HepG2 (cell line): Measurements from ENCODE around the gene TPM1. TPM values are rescaled to one million over a fixed set of nuclear protein-coding genes. Genes with fewer than 3 reads are reported as not detected.

Experiments
- BRD4 ChIP-seq: sonication (generic); formaldehyde crosslinking; IDR thresholded peaks from 2 replicates; pipeline ENCODE4 v1.4.0; 2020; ENCODE audit warnings: missing genetic modification reagents
- CBX1 ChIP-seq: IDR thresholded peaks from one replicate; pipeline ENCODE4 v1.6.1; 2016; ENCODE audit warnings: antibody characterized with exemption, low read depth
- CCAR2 ChIP-seq: fragments of 200-400 bp; formaldehyde crosslinking; optimal IDR thresholded peaks from 2 replicates; pipeline ENCODE3; 2018; ENCODE audit warnings: low read depth, mild to moderate bottlenecking, low read length, moderate library complexity
- CTCF ChIP-seq: sonication (generic); formaldehyde crosslinking; IDR thresholded peaks from 2 replicates; pipeline ENCODE4 v1.5.0; 2020; ENCODE audit warnings: mild to moderate bottlenecking, missing genetic modification reagents, moderate library complexity
- DMAP1 ChIP-seq: IDR thresholded peaks from 2 replicates; pipeline ENCODE4 v1.6.1; 2016
- ELF4 ChIP-seq: sonication (generic); formaldehyde crosslinking; IDR thresholded peaks from 2 replicates; pipeline ENCODE4 v1.5.0; 2020; ENCODE audit warnings: missing genetic modification reagents, mild to moderate bottlenecking, moderate library complexity, borderline replicate concordance
- ERF ChIP-seq: IDR thresholded peaks from 2 replicates; pipeline ENCODE4 v1.6.1; 2018; ENCODE audit warnings: missing biosample characterization, missing genetic modification reagents
- GATAD2A ChIP-seq: IDR thresholded peaks from 2 replicates; pipeline ENCODE4 v1.6.1; 2016
- HNRNPH1 ChIP-seq: fragments of 200-400 bp; formaldehyde crosslinking; optimal IDR thresholded peaks from 2 replicates; pipeline ENCODE3; 2017; ENCODE audit warnings: mild to moderate bottlenecking, low read depth, low read length
- HOXA5 ChIP-seq: sonication (generic); formaldehyde crosslinking; IDR thresholded peaks from 2 replicates; pipeline ENCODE4 v1.4.0; 2020; ENCODE audit warnings: missing genetic modification reagents
- KDM3A ChIP-seq: IDR thresholded peaks from 2 replicates; pipeline ENCODE4 v1.6.1; 2018; ENCODE audit warnings: low read depth, missing compliant biosample characterization
- MEF2D ChIP-seq: sonication (generic); formaldehyde crosslinking; IDR thresholded peaks from 2 replicates; pipeline ENCODE4 v1.5.1; 2020; ENCODE audit warnings: mild to moderate bottlenecking, missing genetic modification reagents
- MXD3 ChIP-seq: IDR thresholded peaks from 2 replicates; pipeline ENCODE4 v1.6.1; 2016; ENCODE audit warnings: mild to moderate bottlenecking, missing biosample characterization, missing genetic modification reagents
- NFIC ChIP-seq: IDR thresholded peaks from 2 replicates; pipeline ENCODE4 v1.6.1; 2012; ENCODE audit warnings: mild to moderate bottlenecking, low read length, inconsistent platforms
- PRMT3 ChIP-seq: sonication (generic); formaldehyde crosslinking; IDR thresholded peaks from 2 replicates; pipeline ENCODE4 v1.8.1; 2022; ENCODE audit warnings: low read depth, mild to moderate bottlenecking, moderate library complexity, missing genetic modification reagents, borderline replicate concordance
- RARG ChIP-seq: sonication (generic); formaldehyde crosslinking; IDR thresholded peaks from 2 replicates; pipeline ENCODE4 v1.4.0; 2020; ENCODE audit warnings: low read depth, mild to moderate bottlenecking, missing genetic modification reagents
- RFX1 ChIP-seq: fragments of 450-650 bp; IDR thresholded peaks from 2 replicates; pipeline ENCODE4 v1.6.1; 2017
- THAP8 ChIP-seq: sonication (generic); formaldehyde crosslinking; IDR thresholded peaks from 2 replicates; pipeline ENCODE4 v1.5.1; 2020; ENCODE audit warnings: missing genetic modification reagents, mild to moderate bottlenecking, borderline replicate concordance
- ZFX ChIP-seq: sonication (generic); formaldehyde crosslinking; IDR thresholded peaks from 2 replicates; pipeline ENCODE4 v1.4.0; 2020; ENCODE audit warnings: mild to moderate bottlenecking, low read depth, missing genetic modification reagents, moderate library complexity
- ZNF296 ChIP-seq: sonication (generic); formaldehyde crosslinking; conservative IDR thresholded peaks from 2 replicates; pipeline ENCODE4 v1.5.0; 2020; ENCODE audit warnings: mild to moderate bottlenecking, missing genetic modification reagents
- ZNF331 ChIP-seq: sonication (generic); formaldehyde crosslinking; IDR thresholded peaks from 2 replicates; pipeline ENCODE4 v1.4.0; 2020; ENCODE audit warnings: missing genetic modification reagents
- ZNF354B ChIP-seq: sonication (generic); formaldehyde crosslinking; IDR thresholded peaks from 2 replicates; pipeline ENCODE4 v1.8.0; 2022; ENCODE audit warnings: mild to moderate bottlenecking, missing genetic modification reagents
- ZNF772 ChIP-seq: sonication (generic); formaldehyde crosslinking; IDR thresholded peaks from 2 replicates; pipeline ENCODE4 v1.5.0; 2020; ENCODE audit warnings: mild to moderate bottlenecking, missing genetic modification reagents
- ZNF891 ChIP-seq: sonication (generic); formaldehyde crosslinking; IDR thresholded peaks from 2 replicates; pipeline ENCODE4 v1.5.0; 2020; ENCODE audit warnings: mild to moderate bottlenecking, missing genetic modification reagents
- polyA plus RNA-seq, 8 experiments: library from polyadenylated mRNA; depleted of rRNA in 3 of 8; stranded (reverse) in 7 of 8; unstranded in 1 of 8; fragments of >200 nt; fragmentation: Illumina TruSeq in 4 of 8; extraction: Trizol in 4 of 8; gene quantifications; 2 replicates each; pipeline versions ENCODE4 v1.2.1 to v1.2.3, GENCODE V29; 2011 to 2016; ENCODE audit warnings: low read depth in 4 of 8, missing spikeins in 1 of 8, mixed read lengths in 1 of 8; ENCODE audit not compliant: insufficient read depth in 1 of 8
- total RNA-seq, 5 experiments: library from RNA; depleted of rRNA; stranded (reverse); fragments of >200 nt; fragmentation: Illumina TruSeq; extraction: Trizol; gene quantifications; 2 replicates each; pipeline ENCODE4 v1.2.3, GENCODE V29; 2016; ENCODE audit warnings: low read depth in 1 of 5
- TF ChIP-seq, protein P1 (sequence below): sonication (generic); formaldehyde crosslinking; IDR thresholded peaks from 2 replicates; pipeline ENCODE4 v1.4.0; 2020; ENCODE audit warnings: missing genetic modification reagents
- TF ChIP-seq, protein P2 (sequence below): IDR thresholded peaks from 2 replicates; pipeline ENCODE4 v1.6.1; 2016; ENCODE audit warnings: missing compliant biosample characterization, missing genetic modification reagents, borderline replicate concordance

The TPM1 gene
- total and polyA plus RNA-seq, 2 of the 13 experiments (the other 11 are each of a cell fraction or from before 2014, with no cell fraction given) = 98.9 to 109 TPM

DNA sequence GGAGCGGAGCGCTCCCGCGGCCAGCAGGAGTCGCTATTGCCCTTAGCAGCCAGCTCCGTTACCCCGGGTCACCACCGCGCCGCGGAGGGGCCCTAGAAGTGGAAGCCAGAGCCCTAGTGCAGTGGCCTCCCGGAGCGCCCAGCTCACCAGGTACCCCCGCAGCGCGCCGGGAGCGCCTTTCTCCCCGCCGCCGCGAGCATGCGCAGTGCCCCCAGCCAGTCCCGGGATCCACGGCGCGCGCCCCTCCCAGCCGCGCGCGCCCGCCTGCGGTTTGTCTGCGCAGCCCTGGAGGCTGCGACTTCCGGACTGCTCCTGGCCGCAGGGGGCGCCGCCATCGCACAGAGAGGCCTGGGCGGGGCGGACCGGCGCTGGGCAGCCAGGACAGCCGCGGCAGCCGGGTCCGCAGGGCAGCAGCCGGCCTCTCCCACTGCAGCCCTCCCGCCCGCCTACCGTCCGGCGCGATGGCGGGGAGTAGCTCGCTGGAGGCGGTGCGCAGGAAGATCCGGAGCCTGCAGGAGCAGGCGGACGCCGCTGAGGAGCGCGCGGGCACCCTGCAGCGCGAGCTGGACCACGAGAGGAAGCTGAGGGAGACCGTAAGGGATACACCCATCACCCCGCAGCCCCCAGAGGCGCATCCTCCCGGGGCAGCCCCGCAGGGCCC is 5.7 kb downstream of the TPM1 start (continued):
- TF ChIP-seq MEF2D (CRISPR knock-in tag) = peak; percentile 63; the same call in 1 of the 2 replicates
- TF ChIP-seq NFIC = no peak
- TF ChIP-seq ZNF331 (CRISPR knock-in tag) = peak; percentile 80
- TF ChIP-seq, protein P1, sequence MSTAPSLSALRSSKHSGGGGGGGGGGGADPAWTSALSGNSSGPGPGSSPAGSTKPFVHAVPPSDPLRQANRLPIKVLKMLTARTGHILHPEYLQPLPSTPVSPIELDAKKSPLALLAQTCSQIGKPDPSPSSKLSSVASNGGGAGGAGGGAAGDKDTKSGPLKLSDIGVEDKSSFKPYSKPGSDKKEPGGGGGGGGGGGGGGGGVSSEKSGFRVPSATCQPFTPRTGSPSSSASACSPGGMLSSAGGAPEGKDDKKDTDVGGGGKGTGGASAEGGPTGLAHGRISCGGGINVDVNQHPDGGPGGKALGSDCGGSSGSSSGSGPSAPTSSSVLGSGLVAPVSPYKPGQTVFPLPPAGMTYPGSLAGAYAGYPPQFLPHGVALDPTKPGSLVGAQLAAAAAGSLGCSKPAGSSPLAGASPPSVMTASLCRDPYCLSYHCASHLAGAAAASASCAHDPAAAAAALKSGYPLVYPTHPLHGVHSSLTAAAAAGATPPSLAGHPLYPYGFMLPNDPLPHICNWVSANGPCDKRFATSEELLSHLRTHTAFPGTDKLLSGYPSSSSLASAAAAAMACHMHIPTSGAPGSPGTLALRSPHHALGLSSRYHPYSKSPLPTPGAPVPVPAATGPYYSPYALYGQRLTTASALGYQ = peak; percentile 32; the same call in 1 of the 2 replicates
- TF ChIP-seq GATAD2A = peak; percentile 71
- no peak for TF ChIP-seq HNRNPH1
- 0 out of 2 replicates have a peak, but pooled peaks have one; percentile 52 for TF ChIP-seq THAP8 (CRISPR knock-in tag)
- 0 out of 2 replicates have a peak, but pooled peaks have one; percentile 65 for TF ChIP-seq PRMT3
- no peak for TF ChIP-seq HOXA5
- peak; percentile 87 for TF ChIP-seq ERF
- peak; percentile 63; the same call in 1 of the 2 replicates for TF ChIP-seq DMAP1
- TF ChIP-seq RARG (CRISPR knock-in tag) = 0 out of 2 replicates have a peak, but pooled peaks have one; percentile 52
- TF ChIP-seq ZNF772 (CRISPR knock-in tag) = peak; percentile 92; the same call in 1 of the 2 replicates
- TF ChIP-seq CCAR2 = no peak
- TF ChIP-seq CBX1 = no peak
- TF ChIP-seq ELF4 (CRISPR knock-in tag) = no peak
- no peak for TF ChIP-seq ZNF354B (CRISPR knock-in tag)
- no peak for TF ChIP-seq ZNF296 (CRISPR knock-in tag)
- TF ChIP-seq BRD4 (CRISPR knock-in tag) = no peak
- peak; percentile 65; the same call in 1 of the 2 replicates for TF ChIP-seq KDM3A
- TF ChIP-seq, protein P2, sequence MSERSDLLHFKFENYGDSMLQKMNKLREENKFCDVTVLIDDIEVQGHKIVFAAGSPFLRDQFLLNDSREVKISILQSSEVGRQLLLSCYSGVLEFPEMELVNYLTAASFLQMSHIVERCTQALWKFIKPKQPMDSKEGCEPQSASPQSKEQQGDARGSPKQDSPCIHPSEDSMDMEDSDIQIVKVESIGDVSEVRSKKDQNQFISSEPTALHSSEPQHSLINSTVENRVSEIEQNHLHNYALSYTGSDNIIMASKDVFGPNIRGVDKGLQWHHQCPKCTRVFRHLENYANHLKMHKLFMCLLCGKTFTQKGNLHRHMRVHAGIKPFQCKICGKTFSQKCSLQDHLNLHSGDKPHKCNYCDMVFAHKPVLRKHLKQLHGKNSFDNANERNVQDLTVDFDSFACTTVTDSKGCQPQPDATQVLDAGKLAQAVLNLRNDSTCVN (CRISPR knock-in tag) = peak; percentile 53
- peak; percentile 83 for TF ChIP-seq ZFX
- TF ChIP-seq CTCF = peak; percentile 91
- TF ChIP-seq ZNF891 (CRISPR knock-in tag) = 0 out of 2 replicates have a peak, but pooled peaks have one; percentile 15
- peak; percentile 53; the same call in 1 of the 2 replicates for TF ChIP-seq RFX1
- peak; percentile 39; the same call in 1 of the 2 replicates for TF ChIP-seq MXD3 (CRISPR knock-in tag)
